ENCODE measurements around the gene FBXW9. TPM values are rescaled to one million over a fixed set of nuclear protein-coding genes. Genes with fewer than 3 reads are reported as not detected.
"Not testable (repeated sequence)": the region's sequence is repeated elsewhere in the genome, so short reads cannot be mapped to it uniquely, and the experiment has no call there.

FBXW9 gene
- total and polyA plus RNA-seq, 2 experiments from 2014 or later, result 6.6 to 19.4 TPM

- not testable (repeated sequence) for H3K9me2 ChIP-seq (ENCODE audit: insufficient read depth); ATAC-seq; H3K4me3 Mint-ChIP-seq; H3K4me3 ChIP-seq; H3K79me2 ChIP-seq (replicated peaks; ENCODE audit: insufficient read depth); H3K9me3 Mint-ChIP-seq; H3K27ac Mint-ChIP-seq; H3K27ac ChIP-seq (ENCODE audit: low read depth); H3K36me3 ChIP-seq (ENCODE audit: insufficient read depth); H2AFZ ChIP-seq; H4K20me1 ChIP-seq (replicated peaks; ENCODE audit: insufficient read depth); H3K4me1 ChIP-seq (ENCODE audit: insufficient read depth); H3K36me3 Mint-ChIP-seq (ENCODE audit: low read depth); H3K27me3 ChIP-seq (ENCODE audit: insufficient read depth); H3K4me1 Mint-ChIP-seq; DNase-seq (ENCODE audit: low spot score); H3K4me2 ChIP-seq
- H3F3A ChIP-seq (replicated peaks; ENCODE audit: low read depth), result 0 out of 2 replicates have a peak, but pooled peaks cover 10% of the 10 kb centered on the region
- H3K27me3 Mint-ChIP-seq (ENCODE audit: insufficient read depth, low read depth, poor library complexity), result peaks cover 27% of the 10 kb centered on the region
These were observed 52.7 kb downstream of the FBXW9 start for GRCh38 chr19:12643716-12644115.

DNA sequence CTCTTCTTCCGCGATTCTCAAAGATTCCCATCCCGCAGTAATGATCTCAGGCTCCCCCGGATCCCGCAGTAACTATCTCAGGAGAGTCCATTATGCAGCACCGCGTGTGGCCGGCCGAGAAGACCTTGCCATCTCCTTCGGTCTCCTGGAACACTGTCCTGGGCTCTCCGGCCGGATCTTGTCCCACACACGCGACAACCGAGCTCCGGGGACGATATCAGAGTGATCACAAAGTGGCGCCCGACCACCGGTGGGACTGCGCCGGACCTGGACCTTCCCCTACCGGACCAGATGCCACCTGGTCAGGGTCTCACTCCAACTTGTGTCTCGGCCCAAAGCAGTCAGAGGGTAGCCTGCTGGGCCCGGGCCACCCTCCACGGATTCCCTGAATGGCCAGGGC is 53.9 kb downstream of the FBXW9 start:
- Histone ChIP-seq H3K79me2 (replicated peaks; ENCODE audit: insufficient read depth) (no peaks in the 10 kb centered on the region), H3F3A (replicated peaks; ENCODE audit: low read depth) (0 out of 2 replicates have a peak, but pooled peaks cover 7% of the 10 kb centered on the region), H3K4me3 (no peak overlapping the region), H3K4me1 (ENCODE audit: insufficient read depth) (no peaks in the 10 kb centered on the region), H3K9me2 (ENCODE audit: insufficient read depth) (no peaks in the 10 kb centered on the region; the same call in 1 of the 2 replicates), H2AFZ (no peak overlapping the region), H3K27ac (ENCODE audit: low read depth) (no peak overlapping the region), H3K27me3 (ENCODE audit: insufficient read depth) (no peaks in the 10 kb centered on the region), H3K36me3 (ENCODE audit: insufficient read depth) (no peaks in the 10 kb centered on the region), H4K20me1 (replicated peaks; ENCODE audit: insufficient read depth) (no peaks in the 10 kb centered on the region), H3K4me2 (no peak overlapping the region)
- Mint-ChIP-seq H3K4me1 (peaks cover 2% of the 10 kb centered on the region; the same call in 1 of the 3 replicates), H3K27me3 (ENCODE audit: insufficient read depth, low read depth, poor library complexity) (peaks cover 23% of the 10 kb centered on the region), H3K27ac (no peak overlapping the region), H3K36me3 (ENCODE audit: low read depth) (peaks cover 3% of the 10 kb centered on the region; the same call in 1 of the 3 replicates), H3K9me3 (peaks cover 2% of the 10 kb centered on the region; the same call in 1 of the 3 replicates), H3K4me3 (no peak overlapping the region)
- TF ChIP-seq, protein P1, sequence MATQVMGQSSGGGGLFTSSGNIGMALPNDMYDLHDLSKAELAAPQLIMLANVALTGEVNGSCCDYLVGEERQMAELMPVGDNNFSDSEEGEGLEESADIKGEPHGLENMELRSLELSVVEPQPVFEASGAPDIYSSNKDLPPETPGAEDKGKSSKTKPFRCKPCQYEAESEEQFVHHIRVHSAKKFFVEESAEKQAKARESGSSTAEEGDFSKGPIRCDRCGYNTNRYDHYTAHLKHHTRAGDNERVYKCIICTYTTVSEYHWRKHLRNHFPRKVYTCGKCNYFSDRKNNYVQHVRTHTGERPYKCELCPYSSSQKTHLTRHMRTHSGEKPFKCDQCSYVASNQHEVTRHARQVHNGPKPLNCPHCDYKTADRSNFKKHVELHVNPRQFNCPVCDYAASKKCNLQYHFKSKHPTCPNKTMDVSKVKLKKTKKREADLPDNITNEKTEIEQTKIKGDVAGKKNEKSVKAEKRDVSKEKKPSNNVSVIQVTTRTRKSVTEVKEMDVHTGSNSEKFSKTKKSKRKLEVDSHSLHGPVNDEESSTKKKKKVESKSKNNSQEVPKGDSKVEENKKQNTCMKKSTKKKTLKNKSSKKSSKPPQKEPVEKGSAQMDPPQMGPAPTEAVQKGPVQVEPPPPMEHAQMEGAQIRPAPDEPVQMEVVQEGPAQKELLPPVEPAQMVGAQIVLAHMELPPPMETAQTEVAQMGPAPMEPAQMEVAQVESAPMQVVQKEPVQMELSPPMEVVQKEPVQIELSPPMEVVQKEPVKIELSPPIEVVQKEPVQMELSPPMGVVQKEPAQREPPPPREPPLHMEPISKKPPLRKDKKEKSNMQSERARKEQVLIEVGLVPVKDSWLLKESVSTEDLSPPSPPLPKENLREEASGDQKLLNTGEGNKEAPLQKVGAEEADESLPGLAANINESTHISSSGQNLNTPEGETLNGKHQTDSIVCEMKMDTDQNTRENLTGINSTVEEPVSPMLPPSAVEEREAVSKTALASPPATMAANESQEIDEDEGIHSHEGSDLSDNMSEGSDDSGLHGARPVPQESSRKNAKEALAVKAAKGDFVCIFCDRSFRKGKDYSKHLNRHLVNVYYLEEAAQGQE (IDR thresholded peaks at IDR 0.05; ENCODE audit: unreplicated experiment), result no peak
- no peak for DNase-seq (ENCODE audit: low spot score)
- no peak for ATAC-seq

- Histone ChIP-seq H3K4me1 (ENCODE audit: insufficient read depth) (no peaks in the 10 kb centered on the region), H3K27ac (ENCODE audit: low read depth) (no peak overlapping the region), H3K36me3 (ENCODE audit: insufficient read depth) (no peaks in the 10 kb centered on the region), H3F3A (replicated peaks; ENCODE audit: low read depth) (0 out of 2 replicates have a peak, but pooled peaks cover 3% of the 10 kb centered on the region), H3K4me3 (no peak overlapping the region), H3K27me3 (ENCODE audit: insufficient read depth) (no peaks in the 10 kb centered on the region), H3K79me2 (replicated peaks; ENCODE audit: insufficient read depth) (no peaks in the 10 kb centered on the region), H3K9me2 (ENCODE audit: insufficient read depth) (no peaks in the 10 kb centered on the region; the same call in 1 of the 2 replicates), H2AFZ (no peak overlapping the region), H3K4me2 (no peak overlapping the region), H4K20me1 (replicated peaks; ENCODE audit: insufficient read depth) (no peaks in the 10 kb centered on the region)
- DNase-seq (ENCODE audit: low spot score), result no peak
- Mint-ChIP-seq H3K27me3 (ENCODE audit: insufficient read depth, low read depth, poor library complexity) (peaks cover 18% of the 10 kb centered on the region), H3K9me3 (0 out of 3 replicates have a peak, but pooled peaks cover 2% of the 10 kb centered on the region), H3K4me3 (no peak overlapping the region), H3K36me3 (ENCODE audit: low read depth) (no peaks in the 10 kb centered on the region), H3K4me1 (no peaks in the 10 kb centered on the region; the same call in 2 of the 3 replicates), H3K27ac (no peak overlapping the region)
- ATAC-seq, result no peak
- no peak for TF ChIP-seq JUNB (IDR thresholded peaks at IDR 0.05; ENCODE audit: unreplicated experiment)
- no peak for TF ChIP-seq EZH2 (IDR thresholded peaks at IDR 0.05; ENCODE audit: low read depth, unreplicated experiment)
- no peak for TF ChIP-seq POLR2AphosphoS5 (IDR thresholded peaks at IDR 0.05; ENCODE audit: low read depth)
- no peak for TF ChIP-seq EZH2phosphoT487 (IDR thresholded peaks at IDR 0.05; ENCODE audit: unreplicated experiment)
- TF ChIP-seq, protein P2, sequence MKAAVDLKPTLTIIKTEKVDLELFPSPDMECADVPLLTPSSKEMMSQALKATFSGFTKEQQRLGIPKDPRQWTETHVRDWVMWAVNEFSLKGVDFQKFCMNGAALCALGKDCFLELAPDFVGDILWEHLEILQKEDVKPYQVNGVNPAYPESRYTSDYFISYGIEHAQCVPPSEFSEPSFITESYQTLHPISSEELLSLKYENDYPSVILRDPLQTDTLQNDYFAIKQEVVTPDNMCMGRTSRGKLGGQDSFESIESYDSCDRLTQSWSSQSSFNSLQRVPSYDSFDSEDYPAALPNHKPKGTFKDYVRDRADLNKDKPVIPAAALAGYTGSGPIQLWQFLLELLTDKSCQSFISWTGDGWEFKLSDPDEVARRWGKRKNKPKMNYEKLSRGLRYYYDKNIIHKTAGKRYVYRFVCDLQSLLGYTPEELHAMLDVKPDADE (IDR thresholded peaks at IDR 0.05), result no peak
- TF ChIP-seq NANOG (IDR thresholded peaks at IDR 0.05; ENCODE audit: borderline replicate concordance), result no peak
- no peak for TF ChIP-seq CTCF (conservative IDR thresholded peaks at IDR 0.05; ENCODE audit: low read depth in 2 of 2)
These were observed 55.0 kb downstream of the FBXW9 start for GRCh38 chr19:12641456-12641855.
